PC-3 (cell line): ENCODE measurements around the gene PCYT1B.

Experiments used
- EZH2phosphoT487 ChIP-seq: fragments of 300-600 bp; sonication (generic); IDR thresholded peaks from 2 replicates; pipeline ENCODE4 v1.6.1; 2018; ENCODE audit warnings: mild to moderate bottlenecking, antibody characterized with exemption, low read length, borderline replicate concordance
- TF ChIP-seq, protein P1 (sequence below): fragments of 300-600 bp; sonication (generic); conservative IDR thresholded peaks from 2 replicates; pipeline ENCODE4 v1.5.1; 2017; ENCODE audit warnings: antibody characterized with exemption, low read depth, mild to moderate bottlenecking, low read length

GRCh38 chrX:24657671-24658386 lies 10.7 kb upstream of the PCYT1B start:
- TF ChIP-seq, protein P1, sequence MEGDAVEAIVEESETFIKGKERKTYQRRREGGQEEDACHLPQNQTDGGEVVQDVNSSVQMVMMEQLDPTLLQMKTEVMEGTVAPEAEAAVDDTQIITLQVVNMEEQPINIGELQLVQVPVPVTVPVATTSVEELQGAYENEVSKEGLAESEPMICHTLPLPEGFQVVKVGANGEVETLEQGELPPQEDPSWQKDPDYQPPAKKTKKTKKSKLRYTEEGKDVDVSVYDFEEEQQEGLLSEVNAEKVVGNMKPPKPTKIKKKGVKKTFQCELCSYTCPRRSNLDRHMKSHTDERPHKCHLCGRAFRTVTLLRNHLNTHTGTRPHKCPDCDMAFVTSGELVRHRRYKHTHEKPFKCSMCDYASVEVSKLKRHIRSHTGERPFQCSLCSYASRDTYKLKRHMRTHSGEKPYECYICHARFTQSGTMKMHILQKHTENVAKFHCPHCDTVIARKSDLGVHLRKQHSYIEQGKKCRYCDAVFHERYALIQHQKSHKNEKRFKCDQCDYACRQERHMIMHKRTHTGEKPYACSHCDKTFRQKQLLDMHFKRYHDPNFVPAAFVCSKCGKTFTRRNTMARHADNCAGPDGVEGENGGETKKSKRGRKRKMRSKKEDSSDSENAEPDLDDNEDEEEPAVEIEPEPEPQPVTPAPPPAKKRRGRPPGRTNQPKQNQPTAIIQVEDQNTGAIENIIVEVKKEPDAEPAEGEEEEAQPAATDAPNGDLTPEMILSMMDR = no peak
- TF ChIP-seq EZH2phosphoT487 = no peak
